ENCODE data around the gene SPATA2. TPM values are rescaled to one million over a fixed set of nuclear protein-coding genes. Genes with fewer than 3 reads are reported as not detected.

Gene SPATA2
- total and polyA plus RNA-seq, 2 donors (not counting 3 experiments of a cell fraction or from before 2014, with no cell fraction given) = 4.9 to 6.1 TPM

- Histone ChIP-seq H3K4me1 (ENCODE audit: control insufficient read depth, extremely low read depth, insufficient read depth, low read length) (no peaks in the 10 kb centered on the region), H3K4me2 (ENCODE audit: insufficient read depth, low read length) (no peak overlapping the region), H3K79me2 (ENCODE audit: control insufficient read depth, insufficient read depth, low read length) (no peaks in the 10 kb centered on the region), H3K9me3 (replicated peaks; ENCODE audit: control insufficient read depth, insufficient read depth, low read length) (no peaks in the 10 kb centered on the region), H3K27ac (ENCODE audit: insufficient read depth, low read depth, low read length) (no peak overlapping the region), H3K4me3 (replicated peaks in 1 of 3; ENCODE audit: insufficient read depth in 1 of 3, low read depth in 1 of 3, low read length in 3 of 3) (no peak overlapping the region), H3K27me3 (ENCODE audit: control insufficient read depth in 2 of 2, insufficient read depth in 2 of 2, low read length in 2 of 2) (no peaks in the 10 kb centered on the region), H3K36me3 (ENCODE audit: control insufficient read depth in 2 of 2, extremely low read depth in 1 of 2, insufficient read depth in 2 of 2, low read length in 2 of 2) (peaks cover 0 to 10% of the 10 kb centered on the region in 2 experiments), H3K9me1 (replicated peaks; ENCODE audit: control insufficient read depth, extremely low read depth, insufficient read depth, low read length) (no peaks in the 10 kb centered on the region), H3K9ac (replicated peaks; ENCODE audit: extremely low read depth, insufficient read depth, low read length) (no peak overlapping the region), H2AFZ (ENCODE audit: low read depth, low read length) (no peak overlapping the region), H4K20me1 (replicated peaks; ENCODE audit: control insufficient read depth, extremely low read depth, insufficient read depth, low read length) (no peaks in the 10 kb centered on the region)
- TF ChIP-seq JUN (IDR thresholded peaks at IDR 0.05; ENCODE audit: borderline replicate concordance, insufficient read depth, insufficient read length, low read depth) = no peak
- no peak for TF ChIP-seq CTCF (IDR thresholded peaks at IDR 0.05; ENCODE audit: extremely low read depth in 1 of 2, insufficient read depth in 1 of 2, low read depth in 1 of 2, low read length in 2 of 2)
- no peak for TF ChIP-seq MAX (IDR thresholded peaks at IDR 0.05; ENCODE audit: insufficient read depth, insufficient read length)
- TF ChIP-seq GATA2 (IDR thresholded peaks at IDR 0.05; ENCODE audit: insufficient read depth, insufficient read length, low read depth, low read length) = no peak
- TF ChIP-seq FOS (IDR thresholded peaks at IDR 0.05; ENCODE audit: borderline replicate concordance, insufficient read depth, low read length) = no peak
- TF ChIP-seq MYC (IDR thresholded peaks at IDR 0.05; ENCODE audit: low read depth, low read length) = no peak
- TF ChIP-seq EZH2 (IDR thresholded peaks at IDR 0.05; ENCODE audit: borderline replicate concordance, low read depth, low read length, severe bottlenecking) = no peak
- TF ChIP-seq POLR2AphosphoS5 (IDR thresholded peaks at IDR 0.05; ENCODE audit: insufficient read depth, low read depth, low read length) = no peak
- TF ChIP-seq POLR2A (IDR thresholded peaks at IDR 0.05; ENCODE audit: low read depth, low read length) = no peak
- DNase-seq (ENCODE audit: low read depth, low spot score) (no peak), FAIRE-seq (no peak)
- dilution Hi-C loops (cut with MboI; ENCODE audit: extremely low pct_ligation_motif_present, low sequenced_read_pairs) = no loop called here
- intact Hi-C loops (cut with micrococcal nuclease) = no loop called here
- POLR2A ChIA-PET = no interaction called here
- CTCF ChIA-PET = interaction anchor here (1.0 to 1.4 kb wide), 3 partner anchors 8 to 248 kb away, joined by 4 to 9 read pairs (median 4); no protein-coding TSS in a partner anchor
- no TSS peak for BruUV-seq (replicated peaks)
Measured at GRCh38 chr20:49859011-49859410, 56.3 kb downstream of the SPATA2 start.

Data from endothelial cell of umbilical vein (primary cell).